Caco-2 (cell line): ENCODE results near the gene AS3MT. TPM values are rescaled to one million over a fixed set of nuclear protein-coding genes. Genes with fewer than 3 reads are reported as not detected.

Experiments
- BruUV-seq: library from RNA; stranded (reverse); fragments of 400-500 nt; replicated peaks from 2 replicates; lab custom pipeline; 2021; lab: Mats Ljungman, UMichigan
- CTCF ChIA-PET: fragments of 300-600 bp; sonication (Branson Sonifier 250); formaldehyde crosslinking; loops from one replicate; lab custom pipeline; 2022; ENCODE audit warnings: antibody characterized with exemption; lab: Charles Lee
- POLR2A ChIA-PET: fragments of 300-600 bp; sonication (Branson Sonifier 250); formaldehyde crosslinking; loops from one replicate; lab custom pipeline; 2022; ENCODE audit warnings: antibody characterized with exemption; lab: Charles Lee
- DNase-seq, 2 experiments: peaks; one replicate each; pipeline versions ENCODE4 v3.0.0 to v3.0.0-alpha.2; 2020 to 2022
- H3K27me3 ChIP-seq: replicated peaks from 2 replicates; pipeline ENCODE4 v1.6.0; 2011; ENCODE audit warnings: low read length; ENCODE audit not compliant: control insufficient read depth, insufficient read depth
- H3K36me3 ChIP-seq: 2 replicates; pipeline ENCODE4 v1.5.1; 2011; ENCODE audit warnings: low read length; ENCODE audit not compliant: control insufficient read depth, insufficient read depth
- H3K4me1 ChIP-seq: fragments of 250-450 bp; sonication (Bioruptor Pico); 2 replicates; pipeline ENCODE4 v1.5.1; 2020; ENCODE audit warnings: mild to moderate bottlenecking
- H3K4me3 ChIP-seq: 2 replicates; pipeline ENCODE4 v1.5.1; 2011; ENCODE audit warnings: low read depth, mild to moderate bottlenecking, control low read depth, low read length
- H3K9me3 ChIP-seq: fragments of 250-450 bp; sonication (Bioruptor Pico); 2 replicates; pipeline ENCODE4 v1.5.1; 2020; ENCODE audit warnings: mild to moderate bottlenecking, moderate library complexity
- H3K27ac Mint-ChIP-seq: one replicate; pipeline ENCODE4 v1.8.0; 2022; ENCODE audit warnings: mixed read lengths; ENCODE audit not compliant: unreplicated experiment
- H3K27me3 Mint-ChIP-seq: one replicate; pipeline ENCODE4 v1.8.0; 2022; ENCODE audit warnings: mixed read lengths; ENCODE audit not compliant: insufficient read depth, unreplicated experiment
- H3K36me3 Mint-ChIP-seq: one replicate; pipeline ENCODE4 v1.8.0; 2022; ENCODE audit warnings: mild to moderate bottlenecking, mixed read lengths; ENCODE audit not compliant: insufficient read depth, unreplicated experiment
- H3K4me1 Mint-ChIP-seq: one replicate; pipeline ENCODE4 v1.8.0; 2022; ENCODE audit warnings: low read depth, mixed read lengths; ENCODE audit not compliant: unreplicated experiment
- H3K4me3 Mint-ChIP-seq: one replicate; pipeline ENCODE4 v1.8.0; 2022; ENCODE audit warnings: mild to moderate bottlenecking, moderate library complexity, mixed read lengths; ENCODE audit not compliant: unreplicated experiment
- H3K9me3 Mint-ChIP-seq: one replicate; pipeline ENCODE4 v1.8.0; 2022; ENCODE audit warnings: mixed read lengths; ENCODE audit not compliant: unreplicated experiment
- intact Hi-C: fragments of 100-400 bp; cut with micrococcal nuclease; formaldehyde crosslinking; loops from one replicate; pipeline ENCODE4 v1.10.0; 2022; ENCODE audit not compliant: unreplicated experiment
- total RNA-seq: library from RNA; stranded (reverse); gene quantifications from 2 replicates; pipeline ENCODE4 v1.2.3, GENCODE V29; 2022
- TF ChIP-seq, protein P1 (sequence below), 2 experiments: fragments of 200-600 bp in 1 of 2; IDR thresholded peaks; 1 replicate in 1 of 2; 2 replicates in 1 of 2; pipeline versions ENCODE4 v1.5.1 to v1.8.0; 2011 to 2022; ENCODE audit warnings: antibody characterized with exemption in 1 of 2, control low read depth in 1 of 2, inconsistent platforms in 1 of 2, low read depth in 1 of 2, low read length in 1 of 2, mild to moderate bottlenecking in 1 of 2, moderate library complexity in 1 of 2; ENCODE audit not compliant: insufficient read depth in 1 of 2, severe bottlenecking in 1 of 2, unreplicated experiment in 1 of 2

AS3MT gene
- total RNA-seq, 1 experiment from 2014 or later, result 6.4 TPM

DNA sequence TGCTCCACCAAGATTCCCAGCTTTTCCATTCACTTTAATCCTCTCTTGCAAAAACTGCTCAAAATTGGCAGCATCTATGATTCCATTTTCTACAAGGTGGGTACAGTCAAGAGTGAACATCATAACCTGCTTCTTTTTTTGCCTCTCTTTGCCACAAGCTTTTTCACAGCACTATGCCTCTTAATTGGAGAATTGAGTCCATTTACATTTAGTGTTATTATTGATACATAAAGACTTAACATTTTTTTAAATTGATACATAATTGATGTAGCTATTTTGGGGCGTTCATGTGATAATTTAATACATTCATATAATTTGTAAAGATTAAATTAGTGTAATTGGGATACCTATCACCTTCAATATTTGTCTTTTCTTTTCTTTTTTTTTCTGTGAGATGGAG is 18.8 kb downstream of the AS3MT start:
- no TSS peak for BruUV-seq
- Histone ChIP-seq H3K4me1 (no peaks in the 10 kb centered on the region), H3K27me3 (no peaks in the 10 kb centered on the region), H3K4me3 (no peak overlapping the region), H3K9me3 (no peaks in the 10 kb centered on the region), H3K36me3 (no peaks in the 10 kb centered on the region)
- no peaks in the 10 kb centered on the region for H3K4me1 Mint-ChIP-seq
- CTCF ChIA-PET, result no interaction called here
- no peaks in the 10 kb centered on the region for H3K27me3 Mint-ChIP-seq
- no peak overlapping the region for H3K27ac Mint-ChIP-seq
- H3K4me3 Mint-ChIP-seq, result no peak overlapping the region
- no peak for DNase-seq
- intact Hi-C loops, result no loop called here
- POLR2A ChIA-PET, result no interaction called here
- no peaks in the 10 kb centered on the region for H3K9me3 Mint-ChIP-seq
- TF ChIP-seq, protein P1, sequence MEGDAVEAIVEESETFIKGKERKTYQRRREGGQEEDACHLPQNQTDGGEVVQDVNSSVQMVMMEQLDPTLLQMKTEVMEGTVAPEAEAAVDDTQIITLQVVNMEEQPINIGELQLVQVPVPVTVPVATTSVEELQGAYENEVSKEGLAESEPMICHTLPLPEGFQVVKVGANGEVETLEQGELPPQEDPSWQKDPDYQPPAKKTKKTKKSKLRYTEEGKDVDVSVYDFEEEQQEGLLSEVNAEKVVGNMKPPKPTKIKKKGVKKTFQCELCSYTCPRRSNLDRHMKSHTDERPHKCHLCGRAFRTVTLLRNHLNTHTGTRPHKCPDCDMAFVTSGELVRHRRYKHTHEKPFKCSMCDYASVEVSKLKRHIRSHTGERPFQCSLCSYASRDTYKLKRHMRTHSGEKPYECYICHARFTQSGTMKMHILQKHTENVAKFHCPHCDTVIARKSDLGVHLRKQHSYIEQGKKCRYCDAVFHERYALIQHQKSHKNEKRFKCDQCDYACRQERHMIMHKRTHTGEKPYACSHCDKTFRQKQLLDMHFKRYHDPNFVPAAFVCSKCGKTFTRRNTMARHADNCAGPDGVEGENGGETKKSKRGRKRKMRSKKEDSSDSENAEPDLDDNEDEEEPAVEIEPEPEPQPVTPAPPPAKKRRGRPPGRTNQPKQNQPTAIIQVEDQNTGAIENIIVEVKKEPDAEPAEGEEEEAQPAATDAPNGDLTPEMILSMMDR (IDR thresholded peaks at IDR 0.05; ENCODE audit: insufficient read depth in 1 of 2, low read depth in 1 of 2, low read length in 1 of 2, severe bottlenecking in 1 of 2, unreplicated experiment in 1 of 2), result no peak
- H3K36me3 Mint-ChIP-seq, result no peaks in the 10 kb centered on the region

DNA sequence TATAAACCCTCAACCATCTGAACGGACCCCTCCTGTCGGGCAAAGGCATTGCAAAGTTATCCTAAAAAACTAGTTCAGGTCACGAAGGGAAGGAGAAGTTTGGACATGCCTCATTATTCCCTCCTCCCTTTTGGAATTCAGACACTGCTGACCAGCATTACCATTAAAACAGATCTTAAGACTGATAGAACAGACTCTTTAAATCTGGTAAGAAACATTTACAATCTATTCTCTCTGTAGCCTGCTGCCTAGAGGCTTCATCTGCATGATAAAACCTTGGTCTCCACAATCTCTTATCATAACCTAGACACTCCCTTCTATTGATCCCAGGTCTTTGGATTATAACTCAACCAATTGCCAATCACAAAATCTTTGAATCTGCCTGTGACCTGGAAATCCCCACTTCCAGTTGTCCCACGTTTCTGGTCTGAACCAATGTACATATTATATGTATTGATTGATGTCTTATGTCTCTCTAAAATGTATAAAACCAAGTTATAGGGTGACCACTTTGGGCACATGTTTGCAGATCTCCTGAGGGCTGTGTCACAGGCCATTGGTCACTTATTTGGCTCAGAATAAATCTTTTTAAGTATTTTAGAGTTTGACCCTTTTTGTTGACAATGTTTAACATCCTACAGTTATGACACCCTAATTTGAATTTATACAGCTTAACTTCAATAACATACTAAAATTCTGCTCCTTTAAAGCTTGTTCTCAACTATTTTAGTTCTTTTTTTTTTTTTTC is 25.4 kb downstream of the AS3MT start:
- Mint-ChIP-seq H3K9me3 (no peaks in the 10 kb centered on the region), H3K4me1 (no peaks in the 10 kb centered on the region), H3K27me3 (no peaks in the 10 kb centered on the region), H3K36me3 (peaks cover 8% of the 10 kb centered on the region), H3K4me3 (no peak overlapping the region), H3K27ac (no peak overlapping the region)
- no peak overlapping the region for H3K4me3 ChIP-seq
- no peaks in the 10 kb centered on the region for H3K4me1 ChIP-seq
- POLR2A ChIA-PET, result no interaction called here
- H3K36me3 ChIP-seq, result no peaks in the 10 kb centered on the region
- intact Hi-C loops, result no loop called here
- TF ChIP-seq, protein P1 (IDR thresholded peaks at IDR 0.05; ENCODE audit: insufficient read depth in 1 of 2, low read depth in 1 of 2, low read length in 1 of 2, severe bottlenecking in 1 of 2, unreplicated experiment in 1 of 2), result no peak
- no peak for DNase-seq
- BruUV-seq, result no TSS peak
- H3K9me3 ChIP-seq, result no peaks in the 10 kb centered on the region
- CTCF ChIA-PET, result interaction anchor here (0.6 kb wide), 2 partner anchors 9 to 185 kb away, joined by 3 read pairs; no protein-coding TSS in a partner anchor
- H3K27me3 ChIP-seq, result no peaks in the 10 kb centered on the region

DNA sequence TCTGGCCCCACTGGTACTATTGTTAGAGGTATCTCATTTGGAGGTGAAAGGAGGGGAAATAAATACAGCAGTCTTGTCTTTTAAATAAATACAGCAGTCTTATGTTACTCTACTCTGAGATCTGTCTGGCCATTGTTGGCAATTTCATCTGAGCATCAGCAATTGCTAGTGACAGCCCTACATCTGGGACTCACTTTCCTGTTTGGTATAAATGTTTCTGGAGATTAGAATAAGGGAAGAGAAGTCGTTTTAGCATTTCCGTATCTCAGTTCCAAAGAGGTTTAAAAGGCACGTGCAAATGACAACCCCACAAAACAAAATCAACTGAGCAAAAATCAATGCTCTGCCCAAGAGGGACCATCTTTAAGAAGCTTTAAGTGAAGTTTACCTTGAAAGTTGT is 30.7 kb downstream of the AS3MT start:
- H3K27me3 Mint-ChIP-seq, result no peaks in the 10 kb centered on the region
- Histone ChIP-seq H3K4me1 (no peaks in the 10 kb centered on the region), H3K4me3 (no peak overlapping the region), H3K27me3 (no peaks in the 10 kb centered on the region), H3K36me3 (no peaks in the 10 kb centered on the region), H3K9me3 (no peaks in the 10 kb centered on the region)
- H3K9me3 Mint-ChIP-seq, result no peaks in the 10 kb centered on the region
- TF ChIP-seq, protein P1 (IDR thresholded peaks at IDR 0.05; ENCODE audit: insufficient read depth in 1 of 2, low read depth in 1 of 2, low read length in 1 of 2, severe bottlenecking in 1 of 2, unreplicated experiment in 1 of 2), result no peak
- H3K4me3 Mint-ChIP-seq, result no peak overlapping the region
- ChIA-PET POLR2A (no interaction called here), CTCF (interaction anchor here (0.6 to 3.7 kb wide), 3 partner anchors 18 to 148 kb away, joined by 6 to 19 read pairs (median 16); partner anchors contain the start of gene CNNM2)
- no peak for DNase-seq
- no TSS peak for BruUV-seq
- H3K4me1 Mint-ChIP-seq, result no peaks in the 10 kb centered on the region
- intact Hi-C loops, result no loop called here
- no peaks in the 10 kb centered on the region for H3K36me3 Mint-ChIP-seq
- no peak overlapping the region for H3K27ac Mint-ChIP-seq
